Measurements from ENCODE around the gene NUDC. TPM values are rescaled to one million over a fixed set of nuclear protein-coding genes. Genes with fewer than 3 reads are reported as not detected.

The NUDC gene
- total and polyA plus RNA-seq, 9 of the 15 experiments (the other 6 are each of a cell fraction or from before 2014, with no cell fraction given) = 9.8 to 234 (median 149) TPM

DNA sequence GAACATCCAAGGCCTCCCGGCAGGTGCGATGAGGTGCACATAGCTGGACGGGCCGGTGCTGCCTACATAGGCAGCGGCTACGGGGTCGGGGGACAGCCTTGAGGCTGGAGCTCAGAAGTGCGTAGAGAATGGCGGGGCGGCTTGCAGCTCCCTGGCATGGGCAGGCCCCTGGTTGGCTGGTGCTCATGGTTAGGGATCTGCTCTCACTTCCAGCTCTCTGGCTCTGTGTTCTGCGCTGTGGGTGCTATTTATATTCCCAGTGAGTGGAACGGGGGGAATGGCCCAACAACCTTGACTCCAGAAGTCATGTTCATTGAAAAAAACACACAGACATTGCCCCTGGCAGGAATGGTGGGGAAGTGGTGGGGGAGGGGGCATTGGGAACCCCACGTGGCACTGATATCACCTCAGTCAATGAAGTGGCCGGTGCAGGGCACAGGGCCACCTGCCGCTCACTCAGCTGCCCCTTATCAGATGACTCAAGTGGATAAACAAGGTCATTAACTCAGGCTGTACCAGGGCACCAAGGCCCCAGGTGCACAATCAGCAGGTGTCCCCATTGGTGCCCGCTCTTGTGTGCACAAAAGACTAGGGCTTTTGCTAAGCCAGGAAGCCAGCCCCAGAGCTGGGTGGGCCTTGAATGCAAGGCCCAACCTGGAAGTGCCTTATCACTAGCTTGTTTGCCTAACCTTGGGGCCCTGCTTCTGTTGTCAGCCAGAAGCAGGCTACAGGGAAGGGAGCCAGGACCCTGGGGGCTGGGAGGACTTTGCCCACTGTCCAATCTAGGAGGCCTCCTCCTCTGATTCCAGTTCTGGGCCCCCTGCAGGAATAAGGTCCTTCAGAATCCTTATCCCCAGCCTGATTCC is 7.6 kb upstream of the NUDC start, which contains the start of gene NR0B2 (continued):
- TF ChIP-seq, protein P1, sequence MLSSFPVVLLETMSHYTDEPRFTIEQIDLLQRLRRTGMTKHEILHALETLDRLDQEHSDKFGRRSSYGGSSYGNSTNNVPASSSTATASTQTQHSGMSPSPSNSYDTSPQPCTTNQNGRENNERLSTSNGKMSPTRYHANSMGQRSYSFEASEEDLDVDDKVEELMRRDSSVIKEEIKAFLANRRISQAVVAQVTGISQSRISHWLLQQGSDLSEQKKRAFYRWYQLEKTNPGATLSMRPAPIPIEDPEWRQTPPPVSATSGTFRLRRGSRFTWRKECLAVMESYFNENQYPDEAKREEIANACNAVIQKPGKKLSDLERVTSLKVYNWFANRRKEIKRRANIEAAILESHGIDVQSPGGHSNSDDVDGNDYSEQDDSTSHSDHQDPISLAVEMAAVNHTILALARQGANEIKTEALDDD (IDR thresholded peaks at IDR 0.05) = peak; percentile 76; the same call in 1 of the 2 replicates
- TF ChIP-seq HSF4 (CRISPR knock-in tag; IDR thresholded peaks at IDR 0.05; ENCODE audit: borderline replicate concordance) = peak; percentile 27; the same call in 1 of the 2 replicates
- no peak for TF ChIP-seq MAFK (IDR thresholded peaks at IDR 0.05; ENCODE audit: low read length)
- TF ChIP-seq MLX (CRISPR knock-in tag; conservative IDR thresholded peaks at IDR 0.05) = no peak
- TF ChIP-seq RBM39 (optimal IDR thresholded peaks at IDR 0.05; ENCODE audit: low read depth, low read length) = no peak
- TF ChIP-seq, protein P2, sequence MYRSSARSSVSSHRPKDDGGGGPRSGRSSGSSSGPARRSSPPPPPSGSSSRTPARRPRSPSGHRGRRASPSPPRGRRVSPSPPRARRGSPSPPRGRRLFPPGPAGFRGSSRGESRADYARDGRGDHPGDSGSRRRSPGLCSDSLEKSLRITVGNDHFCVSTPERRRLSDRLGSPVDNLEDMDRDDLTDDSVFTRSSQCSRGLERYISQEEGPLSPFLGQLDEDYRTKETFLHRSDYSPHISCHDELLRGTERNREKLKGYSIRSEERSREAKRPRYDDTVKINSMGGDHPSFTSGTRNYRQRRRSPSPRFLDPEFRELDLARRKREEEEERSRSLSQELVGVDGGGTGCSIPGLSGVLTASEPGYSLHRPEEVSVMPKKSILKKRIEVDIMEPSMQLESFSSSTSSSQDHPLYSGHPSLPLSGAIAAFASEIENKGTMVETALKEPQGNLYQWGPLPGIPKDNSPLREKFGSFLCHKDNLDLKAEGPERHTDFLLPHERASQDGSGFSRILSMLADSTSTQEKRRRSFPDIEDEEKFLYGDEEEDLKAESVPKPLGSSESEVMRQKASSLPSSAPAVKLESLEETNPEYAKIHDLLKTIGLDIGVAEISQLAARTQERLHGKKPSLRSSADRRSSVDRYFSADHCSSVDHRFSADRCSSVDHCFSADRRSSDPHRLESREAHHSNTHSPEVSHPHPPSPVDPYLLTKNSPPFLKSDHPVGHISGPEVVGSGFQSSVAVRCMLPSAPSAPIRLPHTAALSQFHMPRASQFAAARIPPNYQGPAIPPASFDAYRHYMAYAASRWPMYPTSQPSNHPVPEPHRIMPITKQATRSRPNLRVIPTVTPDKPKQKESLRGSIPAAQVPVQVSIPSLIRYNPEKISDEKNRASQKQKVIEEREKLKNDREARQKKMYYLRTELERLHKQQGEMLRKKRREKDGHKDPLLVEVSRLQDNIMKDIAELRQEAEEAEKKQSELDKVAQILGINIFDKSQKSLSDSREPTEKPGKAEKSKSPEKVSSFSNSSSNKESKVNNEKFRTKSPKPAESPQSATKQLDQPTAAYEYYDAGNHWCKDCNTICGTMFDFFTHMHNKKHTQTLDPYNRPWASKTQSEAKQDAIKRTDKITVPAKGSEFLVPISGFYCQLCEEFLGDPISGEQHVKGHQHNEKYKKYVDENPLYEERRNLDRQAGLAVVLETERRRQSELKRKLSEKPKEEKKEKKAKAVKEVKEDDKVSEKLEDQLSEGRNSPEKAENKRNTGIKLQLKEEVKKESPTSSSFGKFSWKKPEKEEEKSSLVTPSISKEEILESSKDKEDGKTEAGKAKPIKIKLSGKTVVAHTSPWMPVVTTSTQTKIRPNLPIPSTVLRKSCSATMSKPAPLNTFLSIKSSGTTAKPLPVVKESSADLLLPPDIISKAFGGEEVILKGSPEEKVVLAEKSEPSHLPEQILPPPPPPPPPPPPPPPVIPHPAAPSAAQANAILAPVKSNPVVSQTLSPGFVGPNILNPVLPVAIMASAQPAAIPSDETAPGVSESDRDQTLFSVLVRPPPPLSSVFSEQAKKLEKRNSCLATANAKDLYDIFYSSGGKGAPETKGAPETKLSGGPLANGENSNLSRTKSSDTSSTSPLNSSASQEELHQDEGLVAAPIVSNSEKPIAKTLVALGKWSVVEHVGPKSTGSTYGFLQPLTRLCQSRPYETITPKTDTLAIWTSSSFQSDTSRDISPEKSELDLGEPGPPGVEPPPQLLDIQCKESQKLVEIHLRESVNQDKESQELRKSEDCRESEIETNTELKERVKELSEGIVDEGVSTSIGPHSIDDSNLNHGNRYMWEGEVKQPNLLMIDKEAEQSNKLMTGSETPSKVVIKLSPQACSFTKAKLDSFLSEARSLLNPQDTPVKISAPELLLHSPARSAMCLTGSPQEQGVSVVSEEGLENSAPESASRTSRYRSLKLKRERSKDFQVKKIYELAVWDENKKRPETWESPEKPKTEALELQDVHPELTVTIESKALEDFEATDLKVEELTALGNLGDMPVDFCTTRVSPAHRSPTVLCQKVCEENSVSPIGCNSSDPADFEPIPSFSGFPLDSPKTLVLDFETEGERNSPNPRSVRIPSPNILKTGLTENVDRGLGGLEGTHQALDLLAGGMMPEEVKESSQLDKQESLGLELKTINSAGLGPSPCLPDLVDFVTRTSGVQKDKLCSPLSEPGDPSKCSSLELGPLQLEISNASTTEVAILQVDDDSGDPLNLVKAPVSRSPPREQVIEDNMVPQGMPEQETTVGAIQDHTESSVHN (IDR thresholded peaks at IDR 0.05; ENCODE audit: borderline replicate concordance in 1 of 2, low read depth in 1 of 2) = no peak
- no peak for TF ChIP-seq TEAD2 (tag; IDR thresholded peaks at IDR 0.05)
- TF ChIP-seq ZKSCAN3 (CRISPR knock-in tag; IDR thresholded peaks at IDR 0.05) = no peak
- TF ChIP-seq ZNF785 (CRISPR knock-in tag; IDR thresholded peaks at IDR 0.05) = no peak
- TF ChIP-seq CBFA2T3 (IDR thresholded peaks at IDR 0.05) = peak; percentile 76
- 0 out of 2 replicates have a peak, but pooled peaks have one; percentile 31 for TF ChIP-seq KLF13 (tag; IDR thresholded peaks at IDR 0.05; ENCODE audit: borderline replicate concordance, low read depth)
- no peak for TF ChIP-seq ZNF668 (CRISPR knock-in tag; IDR thresholded peaks at IDR 0.05)
